NCI-H1048 (cell line): ENCODE measurements around the gene KRTAP10-5.
"Not testable (repeated sequence)": the region's sequence is repeated elsewhere in the genome, so short reads cannot be mapped to it uniquely, and the experiment has no call there.

ENCODE experiments used
- DNase-seq: peaks from one replicate; lab custom pipeline; 2025; lab: John Stamatoyannopoulos, UW

The KRTAP10-5 gene

DNA sequence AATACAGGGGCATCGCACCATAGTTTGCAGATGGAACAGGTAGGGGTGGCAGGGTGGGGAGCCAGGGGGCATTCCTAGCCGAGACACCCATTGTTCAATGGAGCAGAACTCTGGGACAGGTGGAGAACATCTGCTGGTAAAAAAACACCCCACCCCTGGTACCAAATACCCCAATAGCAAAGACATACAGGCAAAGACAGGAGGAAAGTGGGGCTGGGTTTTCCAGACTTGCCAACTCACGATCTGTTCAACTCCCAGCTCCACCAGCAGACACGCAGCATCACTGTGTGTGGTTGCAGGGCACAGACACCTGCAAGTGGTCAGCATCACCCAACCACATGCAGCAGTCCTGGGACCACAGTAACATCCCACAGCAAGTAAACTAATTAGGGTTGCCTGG is 31.1 kb upstream of the KRTAP10-5 start:
- DNase-seq: no peak

DNA sequence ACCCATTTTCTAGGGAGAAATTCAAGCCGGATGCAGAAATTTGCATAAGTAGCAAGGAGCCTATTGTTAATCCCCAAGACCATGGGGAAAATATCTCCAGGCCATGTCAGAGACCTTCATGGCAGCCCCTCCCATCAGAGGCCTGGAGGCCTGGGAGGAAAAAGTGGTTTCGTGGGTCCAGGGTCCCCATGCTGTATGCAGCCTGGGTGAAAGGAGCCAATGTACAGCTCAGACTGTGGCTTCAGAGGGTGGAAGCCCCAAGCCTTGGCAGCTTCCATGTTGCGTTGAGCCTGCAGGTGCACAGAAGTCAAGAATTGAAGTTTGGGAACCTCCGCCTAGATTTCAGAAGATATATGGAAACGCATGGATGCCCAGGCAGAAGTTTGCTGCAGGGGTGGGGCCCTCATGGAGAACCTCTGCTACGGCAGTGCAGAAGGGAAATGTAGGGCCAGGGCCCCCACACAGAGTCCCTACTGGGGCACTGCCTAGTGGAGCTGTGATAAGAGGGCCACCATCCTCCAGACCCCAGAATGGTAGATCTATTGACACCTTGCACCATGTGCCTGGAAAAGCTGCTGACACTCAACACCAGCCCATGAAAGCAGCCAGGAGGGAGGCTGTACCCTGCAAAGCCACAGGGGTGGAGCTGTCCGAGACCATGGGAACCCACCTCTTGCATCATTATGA is 29.9 kb upstream of the KRTAP10-5 start:
- not testable (repeated sequence) for DNase-seq

DNA sequence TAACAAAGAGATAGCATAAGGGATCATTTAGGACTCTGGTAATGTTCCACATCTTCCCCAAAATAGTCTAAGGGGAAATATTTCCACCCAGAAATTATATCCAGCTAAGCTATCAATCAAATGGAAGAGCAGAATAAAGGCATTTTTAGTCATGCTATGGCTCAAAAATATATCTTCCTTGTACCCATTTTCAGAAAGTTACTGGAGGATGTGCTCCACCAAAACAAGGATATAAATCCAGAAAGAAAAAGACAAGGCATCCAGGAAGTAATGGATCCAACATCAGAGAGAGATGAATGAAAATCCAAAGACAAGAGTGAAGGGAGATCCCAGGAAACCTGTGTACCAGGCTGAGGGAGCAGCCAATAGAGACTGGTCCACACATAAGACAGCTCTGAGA is 28.8 kb upstream of the KRTAP10-5 start:
- DNase-seq: no peak

DNA sequence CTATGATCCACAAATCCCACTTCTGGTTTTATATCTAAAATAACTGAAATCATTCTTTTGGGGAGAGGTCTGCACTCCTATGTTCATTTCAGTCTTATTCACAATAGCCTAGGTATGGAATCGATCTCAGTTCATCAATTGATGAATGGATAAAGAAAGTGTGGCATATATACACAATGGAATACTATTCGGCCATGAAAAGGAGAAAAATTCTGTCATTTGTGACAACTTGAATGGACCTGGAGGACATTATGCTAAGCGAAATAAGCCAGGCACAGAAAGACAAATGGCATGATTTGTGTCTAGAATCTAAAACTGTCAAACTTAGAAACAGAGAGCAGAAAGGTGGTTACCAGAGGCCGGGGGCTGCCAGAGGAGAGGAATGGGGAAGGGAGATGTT is 26.1 kb upstream of the KRTAP10-5 start:
- no peak for DNase-seq

DNA sequence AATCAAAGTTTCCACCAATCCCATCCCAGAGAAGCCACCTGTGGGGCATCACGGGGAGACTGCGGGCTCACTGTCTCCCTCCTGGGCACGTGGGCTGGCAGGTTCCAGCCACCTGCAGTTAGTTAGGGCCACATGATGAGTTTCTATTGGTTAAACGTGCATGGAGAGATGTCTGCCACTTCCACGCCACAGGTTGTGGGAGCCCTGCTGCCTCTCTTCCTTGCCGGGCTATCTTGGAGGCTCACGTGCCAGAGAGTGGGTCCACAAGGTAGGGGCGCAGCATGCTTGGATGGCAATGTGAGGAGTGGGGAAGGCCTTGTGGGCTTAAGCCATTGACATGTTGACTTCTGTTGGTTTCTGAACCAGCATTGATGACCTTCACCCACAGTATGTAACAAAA is 23.5 kb upstream of the KRTAP10-5 start:
- no peak for DNase-seq

DNA sequence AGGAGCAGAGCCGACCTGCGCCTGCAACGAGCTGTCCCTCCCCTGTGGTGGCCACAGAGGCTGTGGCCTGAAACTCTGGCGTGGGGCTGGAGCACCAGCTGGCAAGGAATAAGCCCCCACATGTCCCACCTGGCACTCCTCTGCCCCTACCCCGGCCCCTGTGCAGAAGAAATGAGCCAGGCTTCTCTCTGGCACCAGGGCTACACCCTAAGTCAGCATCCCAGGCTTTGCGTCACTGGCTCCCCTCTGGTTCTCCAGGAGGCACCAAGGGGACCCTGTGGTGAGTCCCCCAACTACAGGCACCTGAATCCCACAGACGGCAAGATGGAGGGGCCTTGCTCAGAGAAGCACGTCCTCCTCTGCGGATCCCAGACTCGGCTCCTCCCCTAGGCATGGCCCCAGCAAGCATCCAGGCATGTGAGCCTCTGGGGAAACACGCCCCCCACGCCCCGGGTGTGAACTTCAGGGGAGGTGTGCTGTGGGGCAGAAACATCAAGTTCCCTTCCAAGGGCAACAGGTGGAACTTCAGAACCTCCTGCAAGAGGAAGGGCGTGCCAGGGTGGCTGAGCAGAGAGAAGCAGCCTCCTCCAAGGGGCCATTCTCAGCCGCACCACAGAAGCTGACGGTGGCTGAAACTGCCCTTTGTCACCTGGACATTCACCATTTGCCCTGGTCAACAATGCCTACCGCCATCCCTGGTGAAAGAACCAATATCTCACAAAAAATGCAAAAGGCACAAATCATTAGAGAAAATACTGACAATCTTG is 22.9 kb upstream of the KRTAP10-5 start:
- no peak for DNase-seq

DNA sequence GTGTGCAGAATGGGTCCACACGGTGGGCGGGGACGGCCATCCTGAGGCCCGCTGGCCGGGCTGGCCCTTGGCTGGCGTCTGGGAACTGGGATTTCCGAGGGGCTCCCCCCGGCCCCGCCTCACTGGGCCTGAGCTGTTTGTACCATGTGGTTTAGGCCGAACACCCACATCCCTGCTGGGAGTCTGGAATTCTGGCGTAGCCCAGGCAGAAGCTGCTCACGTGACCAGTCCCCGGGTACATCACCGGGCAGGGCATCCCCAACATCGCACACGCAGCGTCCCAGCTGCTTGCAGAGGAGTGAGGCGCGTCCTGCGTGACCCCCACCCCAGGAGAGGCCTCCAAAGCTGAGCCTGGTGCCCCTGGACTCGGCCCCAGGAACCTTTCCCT is 22.1 kb upstream of the KRTAP10-5 start:
- no peak for DNase-seq

DNA sequence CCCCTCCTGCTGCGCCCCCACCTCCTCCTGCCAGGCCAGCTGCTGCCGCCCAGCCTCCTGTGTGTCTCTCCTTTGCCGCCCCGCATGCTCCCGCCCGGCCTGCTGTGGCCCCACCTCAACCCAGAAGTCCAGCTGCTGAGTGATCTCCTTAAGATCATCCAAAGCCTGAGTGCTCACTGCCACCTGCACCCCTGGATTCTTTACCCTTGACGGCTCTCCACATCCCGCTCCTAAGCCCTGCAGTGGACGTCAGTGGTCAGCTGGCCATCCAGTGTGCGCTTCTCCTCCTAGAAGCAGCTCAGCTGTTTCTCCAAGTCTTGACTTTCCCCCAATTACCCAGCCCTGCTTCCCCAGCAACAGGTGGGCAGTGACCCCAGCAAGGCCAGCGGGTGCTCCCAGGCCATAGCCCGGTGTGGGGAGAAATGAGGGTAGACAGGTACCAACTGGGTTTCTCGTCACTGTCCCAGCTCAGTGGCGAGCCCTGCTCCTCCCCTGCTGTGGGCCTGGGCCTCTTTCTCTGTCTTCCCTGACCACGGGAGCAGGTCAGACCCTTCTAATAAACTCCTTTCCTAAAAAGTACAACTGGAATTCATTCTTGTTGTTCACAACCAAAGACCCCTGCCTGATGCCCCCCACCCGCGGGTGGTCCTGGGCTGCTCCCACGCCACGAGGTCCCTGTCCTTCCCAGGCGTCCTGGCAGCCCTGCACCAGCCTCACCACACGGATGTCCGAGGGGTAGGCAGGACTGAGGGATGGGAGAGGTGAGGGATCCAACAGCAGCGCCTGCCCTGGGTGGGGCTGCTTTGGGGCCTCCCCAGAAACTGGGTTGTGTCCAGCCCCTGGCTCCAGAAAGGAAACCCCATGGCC is 21.4 kb upstream of the KRTAP10-5 start:
- no peak for DNase-seq

DNA sequence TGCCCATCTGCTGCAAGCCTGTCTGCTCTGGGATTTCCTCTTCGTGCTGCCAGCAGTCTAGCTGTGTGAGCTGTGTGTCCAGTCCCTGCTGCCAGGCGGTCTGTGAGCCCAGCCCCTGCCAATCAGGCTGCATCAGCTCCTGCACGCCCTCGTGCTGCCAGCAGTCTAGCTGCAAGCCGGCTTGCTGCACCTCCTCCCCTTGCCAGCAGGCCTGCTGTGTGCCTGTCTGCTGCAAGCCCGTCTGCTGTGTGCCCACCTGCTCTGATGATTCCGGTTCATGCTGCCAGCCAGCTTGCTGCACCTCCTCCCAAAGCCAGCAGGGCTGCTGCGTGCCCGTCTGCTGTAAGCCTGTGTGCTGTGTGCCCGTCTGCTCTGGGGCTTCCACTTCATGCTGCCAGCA is 20.7 kb upstream of the KRTAP10-5 start:
- DNase-seq: not testable (repeated sequence)

DNA sequence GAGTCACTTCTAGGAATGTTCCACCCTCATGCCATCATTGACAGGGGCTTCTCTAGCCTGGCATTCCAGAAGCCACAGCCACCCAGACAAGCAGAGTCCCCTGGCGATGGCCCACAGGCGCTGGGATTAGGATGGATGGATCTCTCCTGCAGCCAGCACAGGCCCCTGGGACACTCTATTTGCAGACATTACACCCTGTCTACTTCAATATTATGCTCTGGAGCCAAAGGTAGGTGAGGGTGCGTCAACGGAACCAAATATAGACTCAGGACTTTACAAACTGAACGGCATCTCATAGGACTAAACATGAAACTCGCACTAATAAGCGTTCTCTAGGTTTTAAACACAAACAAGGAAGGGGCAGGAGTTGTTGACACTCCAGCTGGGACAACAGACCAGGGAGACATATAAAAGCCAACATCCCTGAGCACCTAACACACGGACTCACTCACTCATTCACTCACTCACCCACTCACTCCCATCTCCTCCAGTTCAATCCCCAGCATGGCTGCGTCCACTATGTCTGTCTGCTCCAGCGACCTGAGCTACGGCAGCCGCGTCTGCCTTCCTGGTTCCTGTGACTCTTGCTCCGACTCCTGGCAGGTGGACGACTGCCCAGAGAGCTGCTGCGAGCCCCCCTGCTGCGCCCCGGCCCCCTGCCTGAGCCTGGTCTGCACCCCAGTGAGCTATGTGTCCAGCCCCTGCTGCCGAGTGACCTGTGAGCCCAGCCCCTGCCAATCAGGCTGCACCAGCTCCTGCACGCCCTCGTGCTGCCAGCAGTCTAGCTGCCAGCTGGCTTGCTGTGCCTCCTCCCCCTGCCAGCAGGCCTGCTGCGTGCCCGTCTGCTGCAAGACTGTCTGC is 19.9 kb upstream of the KRTAP10-5 start, which contains the start of gene KRTAP10-7:
Gene KRTAP10-7 (plus strand): TSS at position 480 of the 861 bp plus-strand sequence. CDS start 25 bp downstream, at position 505.
- DNase-seq: not testable (repeated sequence)

DNA sequence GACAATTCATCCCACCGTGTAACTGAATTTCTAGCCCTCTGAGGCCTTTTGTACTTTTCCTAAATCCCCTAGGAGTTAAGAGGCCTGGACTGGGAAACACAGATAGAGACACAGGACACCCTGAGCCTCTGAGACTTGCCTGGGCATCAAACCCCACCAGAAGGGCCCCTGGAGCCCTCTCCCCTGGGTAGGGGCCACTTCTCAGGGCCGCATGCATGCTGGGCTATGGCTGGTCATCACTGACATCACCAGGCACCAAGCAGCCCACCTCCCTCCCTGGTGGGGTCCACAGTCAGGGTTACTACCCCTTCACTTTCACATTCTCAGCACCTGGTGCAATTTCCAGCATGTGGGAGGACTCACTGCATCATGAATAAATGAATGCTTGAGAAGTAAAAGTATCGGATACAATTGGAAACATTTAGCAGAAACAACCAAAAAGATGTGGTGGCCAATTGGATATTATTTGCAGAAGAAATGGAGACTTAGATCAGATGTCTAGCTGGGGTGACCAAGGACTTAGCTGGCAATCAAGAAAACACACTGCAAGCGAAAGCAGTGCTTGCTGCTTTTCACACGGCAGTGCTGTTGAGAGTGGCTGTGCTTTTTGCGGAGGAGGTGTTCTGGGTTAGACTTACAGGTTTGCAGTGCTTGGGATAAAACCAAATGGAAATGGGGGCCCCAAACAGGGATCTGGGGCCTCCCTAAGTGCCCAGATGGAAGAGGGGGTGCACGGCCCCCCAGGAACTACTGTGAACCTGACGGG is 19.0 kb upstream of the KRTAP10-5 start:
- DNase-seq: no peak

DNA sequence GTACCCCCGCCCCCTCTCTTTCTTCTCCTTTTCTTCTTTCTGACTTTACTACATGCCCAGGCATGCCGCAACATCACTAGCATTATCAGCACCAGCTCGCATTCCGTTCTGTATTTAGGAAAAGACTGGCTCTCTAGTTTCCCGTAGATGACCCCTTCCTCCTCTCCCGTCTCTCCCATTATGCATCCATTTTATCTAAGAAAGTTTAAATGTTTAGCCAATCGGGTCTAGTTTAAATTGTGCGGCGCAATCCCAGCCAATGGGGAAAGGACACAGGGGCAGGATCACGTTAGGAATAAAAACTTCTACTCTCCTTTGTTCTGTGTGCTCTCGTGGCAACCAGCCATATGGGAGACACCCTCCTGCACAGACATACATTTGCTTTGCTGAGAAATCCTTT is 17.7 kb upstream of the KRTAP10-5 start:
- no peak for DNase-seq

DNA sequence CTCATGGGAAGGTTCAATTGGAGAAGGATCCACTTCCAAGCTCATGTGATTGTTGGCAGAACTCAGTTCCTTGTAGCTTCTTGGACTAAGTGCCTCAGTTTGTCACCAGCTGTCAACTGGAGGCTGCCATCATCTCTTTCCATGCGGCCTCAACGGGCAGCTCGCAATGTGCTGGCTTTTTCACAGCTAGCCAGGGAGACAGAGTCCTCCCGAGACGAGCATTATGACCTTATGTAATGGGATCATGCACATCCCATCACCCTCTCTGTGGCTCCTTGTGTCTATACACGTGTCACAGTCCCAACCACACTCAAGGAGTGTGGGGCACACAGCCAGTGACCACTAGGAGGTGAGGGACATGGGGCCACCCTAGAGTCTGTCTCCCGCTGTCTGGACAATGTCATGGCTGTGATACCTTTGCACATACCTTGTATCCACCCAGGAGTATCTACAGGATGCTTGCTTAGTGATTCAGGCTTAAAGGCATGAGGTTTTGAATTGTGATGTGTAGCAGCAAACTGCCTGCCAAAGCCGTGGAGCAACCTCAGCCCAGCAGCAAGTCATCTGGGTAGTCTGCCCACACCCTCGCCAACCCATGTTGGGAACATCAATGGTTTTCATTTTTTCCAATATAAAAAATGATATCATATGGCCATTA is 15.8 kb upstream of the KRTAP10-5 start:
- no peak for DNase-seq

DNA sequence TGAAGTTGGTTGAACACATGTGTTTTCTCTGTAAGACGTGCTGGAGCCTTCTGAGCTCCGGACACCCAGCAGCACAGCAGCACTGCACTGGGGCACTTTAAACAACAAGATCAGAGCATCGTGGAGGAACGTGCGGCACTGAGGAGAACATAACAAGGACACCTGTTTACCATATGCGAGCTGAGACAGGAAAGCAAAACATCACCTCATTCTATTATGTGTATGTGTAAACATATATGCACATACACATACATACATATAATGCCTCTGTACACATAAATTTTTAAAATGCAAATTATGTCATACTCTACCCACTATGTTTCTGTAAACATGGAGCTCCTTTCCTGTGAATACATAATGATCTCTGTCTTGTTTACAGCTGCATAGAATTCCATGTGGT is 15.1 kb upstream of the KRTAP10-5 start:
- no peak for DNase-seq

DNA sequence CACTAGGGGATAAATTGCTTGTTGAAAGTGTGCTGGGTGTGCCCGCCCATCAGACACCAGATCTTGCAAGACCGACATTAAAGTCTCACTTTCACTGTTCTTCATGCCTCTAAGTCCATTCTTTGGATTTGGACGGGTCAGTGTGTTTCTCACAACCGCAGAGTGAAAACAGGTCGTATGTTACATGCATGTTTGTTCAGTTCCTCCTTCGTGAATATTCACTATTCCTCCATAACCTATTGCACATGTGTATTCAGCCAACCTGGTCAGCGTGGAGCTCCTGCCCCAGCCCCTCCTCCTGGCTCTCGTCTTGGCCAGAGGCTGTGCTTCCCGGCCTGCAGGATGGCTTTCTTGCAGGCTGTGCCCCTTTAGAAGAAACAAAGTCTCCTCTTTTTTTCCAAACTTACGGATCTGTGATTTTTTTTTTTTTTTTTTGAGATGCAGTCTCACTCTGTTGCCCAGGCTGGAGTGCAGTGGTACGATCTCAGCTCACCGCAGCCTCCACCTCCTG is 14.1 kb upstream of the KRTAP10-5 start:
- no peak for DNase-seq

DNA sequence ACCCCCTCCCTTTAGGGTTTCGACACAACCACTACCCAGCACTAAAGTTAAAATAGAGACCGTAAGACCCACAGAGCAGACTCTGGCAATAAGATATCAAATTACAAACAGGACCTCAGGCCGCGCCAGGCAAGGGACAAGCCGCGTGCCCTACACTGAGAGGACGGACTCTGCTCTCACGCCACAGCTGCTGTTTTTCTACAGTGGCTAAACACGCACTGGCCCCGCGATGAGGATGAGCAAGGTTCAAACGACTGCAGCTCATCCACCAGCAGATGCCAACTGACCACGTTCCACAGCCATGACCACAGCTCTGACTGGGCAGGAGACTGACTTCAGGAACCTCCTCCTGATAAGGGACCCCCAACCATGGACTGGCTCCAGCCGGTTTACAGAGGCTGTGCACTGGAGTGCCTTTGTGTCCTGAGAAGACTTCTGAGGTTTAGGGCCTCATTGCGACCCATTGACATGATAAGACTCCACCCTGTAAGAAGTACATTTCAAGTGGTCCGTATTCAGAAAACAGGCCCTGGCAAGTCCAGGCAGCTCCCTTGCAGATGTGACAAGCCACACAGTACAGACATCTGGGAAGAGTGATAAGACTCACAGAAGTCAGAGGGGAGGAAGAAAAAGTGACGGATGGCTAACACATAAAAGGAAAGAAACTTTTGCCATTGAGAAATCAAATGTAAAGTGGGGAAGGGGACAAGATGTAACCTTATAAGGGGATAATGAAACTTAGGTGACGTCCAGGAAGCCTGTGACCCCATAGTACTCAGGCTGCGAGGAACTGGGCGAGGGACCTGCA is 13.4 kb upstream of the KRTAP10-5 start:
- DNase-seq: no peak

DNA sequence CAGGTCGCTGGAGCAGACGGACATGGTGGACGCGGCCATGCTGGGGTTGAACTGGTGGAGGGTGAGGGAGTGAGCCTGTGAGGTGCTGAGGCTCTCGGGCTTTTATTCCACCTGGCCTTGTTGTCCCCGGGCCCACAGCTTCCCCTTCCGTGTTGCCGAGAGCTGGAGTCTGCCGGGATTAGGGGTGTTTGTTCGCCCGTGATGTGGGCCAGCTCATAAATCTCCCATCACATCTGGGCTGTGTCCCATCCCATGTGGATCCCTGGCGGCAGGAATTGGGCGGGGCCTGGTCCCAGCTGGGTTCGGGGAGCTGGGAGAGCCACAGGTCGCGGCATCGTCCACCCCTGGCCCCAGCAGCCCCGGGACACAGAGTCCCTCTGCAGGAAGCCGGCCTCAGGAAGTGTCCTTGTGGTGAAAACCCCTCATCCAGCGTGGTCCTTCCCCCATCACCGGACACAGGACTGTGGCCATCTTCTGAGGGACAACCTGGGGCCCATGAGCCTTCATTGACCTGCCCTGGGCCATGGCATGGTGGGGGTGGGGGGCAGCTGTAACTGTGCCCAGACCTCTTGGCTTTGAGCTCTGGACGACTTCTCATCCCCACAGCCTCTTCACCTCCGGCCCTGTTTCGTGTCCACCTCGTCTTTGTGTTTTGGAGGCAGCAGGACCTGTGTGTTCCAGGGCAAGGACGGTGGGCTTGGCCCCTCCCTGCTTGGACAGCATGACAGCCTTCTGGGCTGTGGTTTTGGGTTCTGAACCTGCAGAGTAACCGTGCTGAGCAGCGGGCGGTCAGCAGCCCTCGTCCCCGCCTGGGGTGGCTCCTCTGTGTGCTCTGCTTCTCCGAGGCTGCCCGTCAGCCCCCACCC is 12.3 kb upstream of the KRTAP10-5 start, which contains the start of gene KRTAP10-6:
Gene KRTAP10-6 (minus strand): TSS at position 60 of the 866 bp plus-strand sequence. CDS start 21 bp downstream, at position 39.
- DNase-seq: no peak

DNA sequence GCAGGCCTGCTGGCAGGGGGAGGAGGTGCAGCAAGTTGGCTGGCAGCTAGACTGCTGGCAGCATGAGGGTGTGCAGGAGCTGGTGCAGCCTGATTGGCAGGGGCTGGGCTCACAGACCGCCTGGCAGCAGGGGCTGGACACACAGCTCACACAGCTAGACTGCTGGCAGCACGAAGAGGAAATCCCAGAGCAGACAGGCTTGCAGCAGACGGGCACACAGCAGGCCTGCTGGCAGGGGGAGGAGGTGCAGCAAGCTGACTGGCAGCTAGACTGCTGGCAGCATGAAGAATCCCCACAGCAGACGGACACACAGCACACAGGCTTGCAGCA is 11.4 kb upstream of the KRTAP10-5 start:
- not testable (repeated sequence) for DNase-seq
